GM19239 (cell line): ENCODE data around the gene OR6M1.

Experiments used
- DNase-seq: peaks from one replicate; pipeline ENCODE4 v3.0.0; 2011; ENCODE audit warnings: low spot score; ENCODE audit not compliant: insufficient read length
- FAIRE-seq: peaks from 2 replicates; lab custom pipeline; 2011; peaks lifted over from hg19 to GRCh38; lab: Jason Lieb, UNC

Gene OR6M1

DNA sequence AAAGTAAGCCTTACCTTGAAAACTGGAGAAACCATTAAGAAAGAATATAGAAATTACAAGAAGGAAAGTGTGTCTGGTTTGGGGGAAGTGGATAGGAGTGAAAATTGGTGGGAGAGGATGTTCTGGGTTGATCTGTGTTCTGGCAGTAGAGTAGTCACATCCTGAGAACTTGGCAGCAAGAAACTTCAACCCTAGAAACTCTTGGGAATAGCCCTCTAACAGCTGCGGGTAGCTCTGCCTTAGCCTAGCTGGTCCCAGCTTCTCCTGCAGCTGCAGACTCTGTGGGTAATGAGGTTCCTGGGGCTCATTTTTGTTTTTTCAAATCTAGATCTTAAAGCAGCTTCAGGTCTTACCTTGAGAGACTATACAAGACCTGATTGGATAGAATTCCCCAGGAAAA lies 27.6 kb downstream of the OR6M1 start:
- DNase-seq: no peak
- no peak for FAIRE-seq

DNA sequence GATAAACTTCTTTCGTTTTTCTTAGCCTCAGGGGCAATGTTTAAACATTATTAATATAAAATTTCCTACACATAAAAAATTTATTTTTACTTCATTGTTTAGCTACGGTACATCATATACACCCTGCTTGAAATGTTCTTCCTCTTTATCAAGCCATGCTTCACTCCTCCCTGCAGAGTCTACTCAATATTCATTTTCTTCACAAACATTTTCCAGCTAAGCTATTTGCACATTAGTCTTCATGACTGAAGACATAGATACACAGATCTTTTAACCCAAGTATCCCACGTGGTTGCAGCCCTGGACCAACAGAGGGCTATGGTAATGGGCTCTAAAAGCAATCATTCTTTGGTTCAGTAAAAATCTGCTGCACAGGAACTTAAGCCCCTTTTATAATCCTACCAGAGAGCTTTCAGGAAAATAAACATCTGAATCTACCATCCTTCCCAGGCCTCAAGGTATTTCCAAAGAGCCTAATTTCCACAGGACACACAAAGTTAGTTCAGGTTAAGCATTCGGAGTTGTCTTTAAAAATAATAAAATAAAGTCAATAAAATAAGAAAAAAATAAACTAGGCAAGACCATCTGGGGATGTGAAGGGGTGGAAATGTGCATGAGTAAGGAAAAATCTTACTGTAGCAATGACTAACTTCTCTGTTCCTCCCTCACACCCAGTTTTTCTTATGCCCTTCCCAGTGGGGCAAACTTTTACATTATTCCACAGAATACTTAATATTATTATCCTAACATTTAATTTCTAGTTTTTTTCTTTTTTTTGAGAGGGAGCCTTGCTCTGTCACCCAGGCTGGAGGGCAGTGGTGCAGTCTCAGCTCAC lies 30.2 kb downstream of the OR6M1 start:
- no peak for DNase-seq
- no peak for FAIRE-seq

DNA sequence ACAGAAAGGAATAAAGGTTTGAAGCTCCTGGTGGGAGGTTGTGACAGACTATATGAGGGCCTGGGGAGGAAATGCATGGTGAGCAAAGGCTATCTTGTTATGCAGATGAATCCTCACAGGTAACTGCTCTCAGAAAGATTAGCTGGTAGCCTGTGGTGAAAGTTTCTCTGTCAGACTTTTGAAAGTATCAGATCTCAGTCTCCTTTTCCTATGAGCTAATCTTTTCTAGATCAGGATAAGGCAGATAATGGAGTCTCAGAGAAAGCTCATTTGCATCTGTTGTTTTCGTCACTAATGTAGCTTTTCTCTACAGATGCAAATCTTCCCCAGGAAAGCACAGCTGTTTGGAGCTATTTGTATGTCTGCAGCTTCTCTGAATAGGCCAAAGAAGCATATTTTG lies 30.9 kb downstream of the OR6M1 start:
- no peak for DNase-seq
- no peak for FAIRE-seq

DNA sequence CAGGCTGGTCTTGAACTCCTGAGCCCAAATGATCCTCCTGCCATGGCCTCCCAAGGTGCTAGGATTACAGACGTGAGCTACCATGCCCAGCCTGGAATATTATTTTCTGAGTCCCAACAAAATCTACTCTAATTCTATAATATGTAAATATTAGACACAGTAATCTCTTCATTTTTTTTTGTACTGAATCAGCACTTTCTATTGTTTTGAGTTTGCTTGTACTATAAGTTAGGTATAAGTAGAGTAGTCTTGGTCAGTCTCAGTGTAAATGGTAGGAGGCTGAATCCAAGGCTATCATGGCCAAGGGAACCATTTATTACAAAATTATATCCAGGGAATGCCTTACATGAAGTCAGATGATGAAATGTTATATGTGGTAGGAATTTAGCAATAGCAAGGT lies 32.2 kb downstream of the OR6M1 start:
- DNase-seq (no peak), FAIRE-seq (no peak)

DNA sequence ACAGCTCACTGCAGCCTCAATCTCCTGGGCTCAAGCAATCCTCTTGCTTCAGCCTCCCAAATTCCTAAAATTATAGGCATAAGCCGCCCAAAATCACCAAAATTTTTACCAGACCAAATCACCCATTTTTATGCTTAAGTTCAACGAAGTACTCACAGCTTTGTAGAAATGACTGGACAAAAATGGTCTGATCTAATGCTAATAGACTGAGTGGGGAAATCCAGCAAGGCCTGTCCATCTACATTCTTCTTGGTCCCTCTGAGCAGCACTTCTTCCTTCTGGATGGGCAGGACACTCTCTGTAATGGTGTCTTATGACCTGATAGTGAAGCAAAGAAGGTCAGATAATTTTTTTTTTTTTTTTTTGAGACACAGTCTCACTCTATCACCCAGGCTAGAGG lies 33.1 kb downstream of the OR6M1 start:
- FAIRE-seq: no peak

DNA sequence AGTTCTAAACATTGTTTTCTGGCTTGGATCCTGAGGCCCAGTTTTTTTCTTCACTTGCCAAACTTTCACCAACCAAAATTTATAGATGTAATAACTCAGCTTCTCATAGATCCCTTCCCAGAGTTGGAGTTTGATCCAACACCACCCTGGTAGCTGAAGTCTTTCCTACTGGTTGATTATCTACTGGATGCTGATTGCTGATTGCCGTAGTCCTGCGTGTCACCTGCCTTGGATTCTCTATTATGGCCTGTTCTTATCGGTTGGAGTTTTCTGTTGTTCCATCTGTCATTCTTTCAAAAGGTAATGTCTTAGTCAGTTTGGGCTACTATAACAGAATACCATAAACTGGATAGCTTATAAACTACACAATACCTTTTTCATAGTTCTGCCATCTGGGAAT lies 34.5 kb downstream of the OR6M1 start:
- FAIRE-seq (no peak), DNase-seq (no peak)

More for the DNA sequence above, 33.1 kb downstream of the OR6M1 start:
- no peak for DNase-seq

DNA sequence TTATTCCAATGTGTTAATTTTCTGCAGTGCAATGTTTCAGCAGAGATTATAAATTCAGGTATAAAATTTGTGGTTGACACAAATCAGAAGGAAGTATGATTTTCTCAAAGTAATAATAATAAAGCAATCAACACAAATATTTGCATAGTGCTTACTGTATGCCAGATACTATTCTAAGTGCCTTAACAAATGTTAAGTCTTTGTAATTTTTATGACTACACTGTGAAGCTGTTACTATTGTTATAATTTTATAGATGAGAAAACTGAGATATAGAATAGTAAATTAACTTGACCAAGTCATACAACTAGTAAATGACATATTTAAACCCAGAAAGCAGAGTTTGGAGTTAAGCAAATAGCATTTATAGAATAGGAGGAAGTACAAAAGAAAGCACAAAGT lies 35.4 kb downstream of the OR6M1 start:
- DNase-seq (no peak), FAIRE-seq (no peak)

DNA sequence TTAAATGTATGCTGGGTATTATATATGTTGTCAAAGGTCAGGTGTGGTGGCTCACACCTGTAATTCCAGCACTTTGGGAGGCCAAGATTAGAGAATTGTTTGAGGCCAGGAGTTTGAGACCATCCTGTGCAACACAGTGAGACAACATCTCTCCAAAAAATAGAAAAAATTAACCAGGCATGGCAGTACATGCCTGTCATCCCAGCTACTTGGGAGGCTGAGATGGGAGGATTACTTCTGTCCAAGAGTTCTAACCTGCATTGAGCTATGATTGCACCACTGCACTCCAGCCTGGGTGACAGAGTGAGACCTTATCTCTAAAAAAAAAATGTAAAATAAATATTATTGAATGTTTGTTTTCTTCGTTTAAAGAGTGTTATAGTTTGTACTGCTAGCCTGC lies 40.5 kb downstream of the OR6M1 start:
- FAIRE-seq: no peak
- no peak for DNase-seq

DNA sequence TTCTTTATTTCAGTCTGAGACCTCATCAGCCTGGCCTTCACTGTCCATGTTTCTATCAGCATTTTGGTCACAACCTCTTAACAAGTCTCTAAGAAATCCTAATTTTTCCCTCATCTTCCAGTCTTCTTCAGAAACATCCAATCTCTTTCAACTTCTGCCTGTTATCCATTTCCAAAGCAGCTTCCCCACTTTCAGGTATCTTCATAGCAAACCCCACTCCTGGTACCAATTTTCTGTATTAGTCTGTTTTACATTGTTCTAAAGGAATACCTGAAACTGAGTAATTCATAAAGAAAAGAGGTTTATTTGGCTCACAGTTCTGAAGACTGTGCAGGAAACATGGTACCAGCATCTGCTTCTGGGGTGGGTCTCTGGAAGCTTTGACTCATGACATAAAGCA lies 43.7 kb downstream of the OR6M1 start:
- FAIRE-seq: no peak
- DNase-seq: no peak

DNA sequence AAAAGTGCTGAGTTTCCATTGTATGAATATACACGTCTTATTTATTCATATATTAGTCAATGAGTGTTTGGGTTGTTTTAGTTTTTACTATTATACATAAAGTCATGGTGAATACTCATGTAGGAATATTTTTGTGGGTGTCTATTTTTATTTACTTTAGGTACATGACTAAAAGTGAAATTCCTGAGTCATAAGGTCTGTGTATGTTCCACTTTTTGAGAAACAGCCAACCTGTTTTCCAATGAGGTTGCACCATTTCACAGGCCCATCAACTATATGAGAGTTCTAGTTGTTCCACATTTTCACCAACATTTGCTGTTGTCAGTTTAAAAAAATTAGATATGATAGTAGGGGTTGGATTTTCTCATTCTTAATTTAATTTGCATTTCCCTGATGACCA lies 45.3 kb downstream of the OR6M1 start:
- DNase-seq (no peak), FAIRE-seq (no peak)

DNA sequence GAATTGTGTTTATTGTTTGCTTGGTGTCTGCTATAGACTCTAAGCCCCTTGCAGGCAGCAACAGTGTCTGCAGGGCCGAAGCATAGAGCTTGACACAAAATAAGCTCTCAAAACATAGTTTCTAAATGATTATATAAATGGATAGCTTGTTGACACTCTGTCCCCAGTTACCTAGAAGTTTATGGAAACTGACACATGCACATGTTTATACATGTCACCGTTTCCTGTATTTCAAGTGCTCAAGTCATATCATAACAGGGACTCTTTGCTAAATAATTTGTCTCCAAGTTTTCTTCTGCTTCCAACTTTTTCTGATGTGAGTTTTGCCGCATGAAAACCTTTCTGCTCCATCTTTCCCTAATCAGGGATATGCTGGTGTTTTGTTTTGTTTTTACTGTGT lies 48.2 kb downstream of the OR6M1 start:
- DNase-seq: no peak
- FAIRE-seq: no peak

DNA sequence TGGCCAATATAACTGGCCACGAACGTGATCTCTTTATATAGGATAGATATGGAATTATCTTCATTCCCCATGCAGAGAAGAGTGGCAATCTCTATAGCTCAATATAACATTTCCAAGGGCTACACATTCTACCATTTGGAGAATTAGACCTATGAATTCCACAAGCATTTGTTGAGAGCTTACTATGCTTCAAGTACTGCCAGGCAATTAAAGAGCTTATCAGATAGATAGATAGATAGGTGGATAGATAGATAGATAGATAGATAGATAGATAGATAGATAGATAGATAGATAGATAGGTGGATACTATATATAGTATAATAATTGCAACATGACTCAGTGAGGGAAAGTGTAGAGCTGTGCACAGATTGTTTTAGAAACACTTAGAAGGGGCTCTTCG lies 50.3 kb downstream of the OR6M1 start:
- DNase-seq (no peak), FAIRE-seq (no peak)
